GM19438 (cell line): ENCODE data around the gene LAMC1.

Experiments
- ATAC-seq: cut with Tn5 transposase; IDR thresholded peaks from one replicate; pipeline ENCODE4 v1.9.1; 2021; ENCODE audit warnings: low read depth; ENCODE audit not compliant: unreplicated experiment

The LAMC1 gene

DNA sequence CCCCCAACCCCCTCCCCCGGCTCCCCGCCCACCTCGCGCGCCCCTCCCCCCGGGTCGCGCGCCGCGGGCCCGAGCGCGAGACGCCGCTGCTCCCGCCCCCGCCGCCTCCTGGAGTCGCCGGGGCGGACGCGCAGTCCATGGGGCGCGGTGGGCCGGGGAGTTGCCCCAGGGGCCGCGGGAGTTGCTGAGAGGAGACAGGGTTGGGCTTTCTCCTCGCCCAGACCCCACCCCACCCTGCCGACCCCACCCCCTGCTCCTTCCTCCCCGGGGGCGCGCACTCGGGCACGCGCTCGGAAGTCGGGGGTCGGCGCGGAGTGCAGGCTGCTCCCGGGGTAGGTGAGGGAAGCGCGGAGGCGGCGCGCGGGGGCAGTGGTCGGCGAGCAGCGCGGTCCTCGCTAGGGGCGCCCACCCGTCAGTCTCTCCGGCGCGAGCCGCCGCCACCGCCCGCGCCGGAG lies at the start of gene LAMC1:
LAMC1 (plus strand) TSS at position 275 of the 455 bp plus-strand sequence. CDS start 297 bp downstream, outside the sequence.
- peak; percentile 38 for ATAC-seq

- ATAC-seq: no peak
Measured at GRCh38 chr1:182974506-182975191, 48.6 kb upstream of the LAMC1 start.

DNA sequence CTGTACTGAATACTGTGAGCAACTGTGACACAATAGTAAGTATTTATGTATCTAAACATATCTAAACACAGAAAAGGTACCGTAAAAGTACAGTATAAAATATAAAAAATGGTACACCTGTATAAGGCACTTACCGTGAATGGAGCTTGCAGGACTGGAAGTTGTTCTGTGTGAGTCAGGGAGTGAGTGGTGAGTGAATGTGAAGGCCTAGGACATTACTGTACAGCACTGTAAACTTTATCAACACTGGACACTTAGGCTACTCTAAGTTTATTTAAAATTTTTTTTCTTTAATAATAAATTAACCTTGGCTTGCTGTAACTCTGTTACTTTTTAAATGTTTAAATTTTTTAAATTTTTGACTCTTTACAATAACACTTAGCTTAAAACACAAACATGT lies 45.7 kb upstream of the LAMC1 start:
- no peak for ATAC-seq

- no peak for ATAC-seq
Measured at GRCh38 chr1:182978151-182978853, 44.9 kb upstream of the LAMC1 start.

GRCh38 chr1:182984138-182984537 lies 39.1 kb upstream of the LAMC1 start:
- ATAC-seq: no peak

DNA sequence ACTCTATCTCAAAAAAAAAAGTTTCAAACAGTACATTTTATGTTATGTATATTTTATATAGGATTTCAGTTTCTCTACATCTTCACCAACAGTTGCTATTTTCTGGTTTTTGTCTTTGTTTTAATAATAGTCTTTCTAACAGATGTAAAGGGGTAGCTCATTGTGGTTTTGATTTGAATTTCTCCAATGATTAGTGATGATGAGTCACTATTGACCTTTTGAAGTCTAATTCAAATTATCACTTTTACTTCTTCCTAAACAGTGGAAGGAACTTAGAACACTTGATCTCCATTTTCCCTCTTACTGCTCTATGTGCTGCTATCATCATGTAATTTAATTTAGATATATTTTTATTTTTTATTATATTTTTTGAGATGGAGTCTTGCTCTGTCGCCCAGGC lies 38.6 kb upstream of the LAMC1 start:
- no peak for ATAC-seq

GRCh38 chr1:182985876-182986275 lies 37.3 kb upstream of the LAMC1 start:
- no peak for ATAC-seq

- no peak for ATAC-seq
Measured at GRCh38 chr1:182990413-182991144, 32.6 kb upstream of the LAMC1 start.

- no peak for ATAC-seq
Measured at GRCh38 chr1:182993746-182994145, 29.5 kb upstream of the LAMC1 start.

- no peak for ATAC-seq
Measured at GRCh38 chr1:182995894-182996293, 27.3 kb upstream of the LAMC1 start.

DNA sequence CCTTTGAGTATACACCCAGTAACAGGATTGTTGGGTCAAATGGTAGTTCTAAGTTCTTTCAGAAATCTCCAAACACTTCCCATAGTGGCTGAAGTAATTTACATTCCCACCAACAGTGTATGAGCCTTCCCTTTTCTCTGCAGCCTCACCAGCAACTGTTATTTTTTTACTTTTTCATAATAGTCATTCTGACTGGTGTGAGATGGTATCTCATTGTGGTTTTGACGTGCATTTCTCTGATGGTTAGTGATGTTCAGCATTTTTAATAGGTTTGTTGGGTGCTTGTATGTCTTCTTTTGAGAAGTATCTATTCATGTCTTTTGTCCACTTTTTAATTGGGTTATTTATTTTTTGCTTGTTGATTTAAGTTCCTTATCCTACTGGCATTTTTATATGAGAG lies 26.4 kb upstream of the LAMC1 start:
- no peak for ATAC-seq

DNA sequence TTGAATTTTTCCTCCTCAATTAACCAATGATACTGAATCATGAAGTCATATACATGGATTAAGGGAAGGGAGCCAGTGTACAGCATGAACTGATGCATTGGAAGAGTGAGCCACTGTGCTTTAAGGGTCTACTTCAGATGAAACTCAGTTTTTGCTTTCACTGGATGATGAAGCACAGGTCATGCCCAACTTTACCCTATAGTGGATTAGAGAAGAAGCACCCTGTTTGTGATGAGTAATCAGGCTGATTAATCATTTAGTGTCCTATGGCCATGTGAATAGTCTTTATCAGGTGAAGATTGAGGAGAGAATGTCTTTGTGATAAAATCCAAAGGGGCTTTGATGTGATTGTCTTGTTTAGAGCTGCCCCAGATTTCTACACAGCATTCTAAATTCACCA lies 24.7 kb upstream of the LAMC1 start:
- no peak for ATAC-seq

- ATAC-seq: no peak
Measured at GRCh38 chr1:183000167-183000962, 22.9 kb upstream of the LAMC1 start.

- no peak for ATAC-seq
Measured at GRCh38 chr1:183002267-183002666, 21.0 kb upstream of the LAMC1 start.

DNA sequence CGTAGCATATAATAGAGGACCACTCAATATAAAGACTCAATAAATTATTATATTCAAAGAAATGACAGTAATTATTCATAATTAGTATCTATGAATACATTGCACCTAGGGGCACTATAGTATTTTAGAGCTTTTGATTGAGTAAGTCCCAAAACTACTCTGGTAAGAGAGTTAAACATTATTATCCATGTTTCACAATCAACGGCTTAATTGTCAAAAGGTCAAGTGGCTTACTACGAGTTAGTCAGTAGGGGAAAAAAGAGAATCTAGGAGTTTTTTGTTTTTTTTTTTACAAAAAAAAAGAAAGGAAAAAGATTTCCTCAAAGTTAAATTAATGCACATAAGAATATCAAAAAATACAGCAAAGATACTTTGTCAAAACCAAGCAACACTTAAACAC lies 20.4 kb upstream of the LAMC1 start:
- ATAC-seq: no peak

DNA sequence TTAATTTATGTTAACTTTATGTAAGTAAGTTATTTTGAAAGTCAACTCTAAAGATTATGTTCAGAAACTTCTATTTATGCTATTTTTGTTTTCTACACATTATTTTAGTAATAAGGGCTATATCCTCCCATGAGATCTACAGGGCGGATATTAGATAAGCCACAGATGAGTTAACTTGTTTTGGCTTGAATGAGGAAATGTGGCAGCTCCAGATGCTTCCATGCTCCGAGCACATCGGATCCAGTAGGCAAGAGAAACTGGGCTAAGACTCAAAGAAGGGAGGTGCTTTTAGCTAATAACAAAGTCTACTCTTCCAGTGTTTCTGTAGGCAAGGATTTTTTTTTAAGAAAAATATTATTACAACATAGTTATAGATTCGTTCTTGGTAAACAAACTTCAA lies 20.0 kb upstream of the LAMC1 start:
- no peak for ATAC-seq

DNA sequence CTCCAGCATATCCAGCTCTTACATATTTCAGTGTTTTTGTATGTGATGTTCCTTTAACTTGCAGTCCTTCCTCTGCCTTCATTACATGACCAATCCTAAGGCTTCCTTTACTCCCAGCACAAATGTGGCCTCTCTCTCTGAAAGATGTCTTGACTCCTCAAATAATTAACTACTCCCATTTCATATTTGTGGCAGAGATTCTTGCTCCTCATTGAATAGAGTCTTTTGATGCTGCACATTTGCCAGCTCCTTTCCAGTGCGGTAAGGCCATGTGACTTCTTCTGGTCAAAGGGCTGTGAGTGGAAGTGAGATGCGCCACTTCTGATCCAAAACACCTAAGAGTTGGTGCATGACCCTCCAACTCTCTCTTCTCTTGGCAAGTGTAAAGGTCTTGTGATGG lies 19.1 kb upstream of the LAMC1 start:
- no peak for ATAC-seq

- no peak for ATAC-seq
Measured at GRCh38 chr1:183011859-183012258, 11.4 kb upstream of the LAMC1 start.

DNA sequence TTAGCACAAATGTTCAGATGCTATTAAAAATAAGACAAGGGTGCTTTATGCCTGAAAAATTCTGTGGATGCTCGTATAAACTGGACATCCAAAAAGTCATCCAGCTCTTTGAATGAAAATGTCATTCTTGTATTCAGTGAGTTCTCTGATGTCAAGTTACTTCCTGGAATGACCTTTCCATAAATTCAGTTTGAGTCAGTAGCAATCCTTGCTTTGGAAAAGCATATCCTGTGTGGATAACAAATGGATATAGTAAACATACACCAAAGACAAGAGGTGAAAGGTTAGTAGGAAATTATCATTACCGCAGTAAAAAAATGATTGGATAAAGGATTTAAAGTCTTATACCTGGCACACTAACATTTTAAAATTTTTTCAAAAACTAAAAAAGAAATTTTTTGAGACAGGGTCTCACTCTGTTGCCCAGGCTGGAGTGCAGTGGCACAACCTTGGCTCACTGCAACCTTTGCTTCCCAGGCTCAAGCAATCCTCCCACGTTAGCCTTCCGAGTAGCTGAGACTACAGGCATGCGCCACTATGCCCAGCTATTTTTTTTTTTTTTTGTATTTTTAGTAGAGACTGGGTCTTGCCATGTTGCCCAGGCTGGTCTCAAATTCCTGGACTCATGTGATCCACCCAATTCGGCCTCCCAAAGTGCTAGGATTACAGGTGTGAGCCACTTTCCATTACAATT lies 10.8 kb upstream of the LAMC1 start:
- no peak for ATAC-seq

DNA sequence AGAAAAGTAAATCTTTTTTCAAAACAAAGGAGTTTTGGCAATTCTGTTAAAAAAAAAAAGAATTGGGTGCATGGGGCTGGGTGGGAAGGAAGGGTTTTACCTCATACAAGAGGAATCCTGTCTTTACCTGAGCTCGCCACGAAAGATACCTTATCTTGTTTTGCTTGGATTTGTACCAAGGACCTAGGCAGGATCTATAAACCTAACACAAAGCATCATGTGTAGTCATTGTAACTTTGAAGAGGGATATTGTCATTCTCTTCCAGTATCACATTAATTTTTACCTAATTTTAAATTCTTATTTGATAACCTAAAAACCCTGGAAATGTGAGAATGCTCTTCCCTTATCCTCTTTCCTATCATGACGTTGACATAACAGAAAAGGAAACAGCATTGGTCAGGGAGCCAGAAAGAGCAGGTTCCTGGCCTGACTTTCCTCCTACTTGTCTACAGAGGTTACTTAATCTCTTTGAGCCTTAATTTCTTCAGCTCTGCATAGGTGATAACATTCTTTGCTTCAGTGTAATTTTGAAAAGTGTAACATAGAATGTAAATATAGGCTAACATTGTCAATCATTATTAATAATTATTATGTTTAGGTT lies 4.0 kb upstream of the LAMC1 start:
- no peak for ATAC-seq
